ENCODE results near the gene CD44.

DNA sequence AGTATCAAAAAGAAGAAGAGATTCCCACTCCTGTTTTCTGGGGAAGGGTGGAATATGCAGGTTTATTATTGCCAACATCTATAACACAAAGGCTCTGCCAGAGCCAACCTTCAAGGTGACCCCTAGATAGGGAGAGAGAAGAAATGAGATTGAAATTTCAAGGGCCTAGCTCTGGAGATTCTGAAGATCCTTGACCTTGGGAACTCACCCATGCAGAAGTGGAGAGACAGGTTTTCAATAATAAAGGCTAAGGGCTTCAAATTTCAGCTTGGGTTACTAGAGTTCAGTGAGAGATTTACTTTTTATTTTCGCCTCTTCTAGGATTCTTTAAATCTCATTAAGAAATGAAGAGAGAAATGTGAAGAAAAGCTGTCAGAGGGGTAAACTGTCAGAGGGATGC lies 98.4 kb downstream of the CD44 start:
- TF ChIP-seq POLR2A (IDR thresholded peaks at IDR 0.05) = no peak
- TF ChIP-seq, protein P1, sequence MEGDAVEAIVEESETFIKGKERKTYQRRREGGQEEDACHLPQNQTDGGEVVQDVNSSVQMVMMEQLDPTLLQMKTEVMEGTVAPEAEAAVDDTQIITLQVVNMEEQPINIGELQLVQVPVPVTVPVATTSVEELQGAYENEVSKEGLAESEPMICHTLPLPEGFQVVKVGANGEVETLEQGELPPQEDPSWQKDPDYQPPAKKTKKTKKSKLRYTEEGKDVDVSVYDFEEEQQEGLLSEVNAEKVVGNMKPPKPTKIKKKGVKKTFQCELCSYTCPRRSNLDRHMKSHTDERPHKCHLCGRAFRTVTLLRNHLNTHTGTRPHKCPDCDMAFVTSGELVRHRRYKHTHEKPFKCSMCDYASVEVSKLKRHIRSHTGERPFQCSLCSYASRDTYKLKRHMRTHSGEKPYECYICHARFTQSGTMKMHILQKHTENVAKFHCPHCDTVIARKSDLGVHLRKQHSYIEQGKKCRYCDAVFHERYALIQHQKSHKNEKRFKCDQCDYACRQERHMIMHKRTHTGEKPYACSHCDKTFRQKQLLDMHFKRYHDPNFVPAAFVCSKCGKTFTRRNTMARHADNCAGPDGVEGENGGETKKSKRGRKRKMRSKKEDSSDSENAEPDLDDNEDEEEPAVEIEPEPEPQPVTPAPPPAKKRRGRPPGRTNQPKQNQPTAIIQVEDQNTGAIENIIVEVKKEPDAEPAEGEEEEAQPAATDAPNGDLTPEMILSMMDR (IDR thresholded peaks at IDR 0.05) = no peak

All from lower leg skin (tissue), 3 donors.